Measurements from ENCODE around the gene MRPS30. TPM values are rescaled to one million over a fixed set of nuclear protein-coding genes. Genes with fewer than 3 reads are reported as not detected.

The MRPS30 gene
- total and polyA plus RNA-seq, 2 of the 13 experiments (the other 11 are each of a cell fraction or from before 2014, with no cell fraction given) = 36.4 to 67.6 TPM

DNA sequence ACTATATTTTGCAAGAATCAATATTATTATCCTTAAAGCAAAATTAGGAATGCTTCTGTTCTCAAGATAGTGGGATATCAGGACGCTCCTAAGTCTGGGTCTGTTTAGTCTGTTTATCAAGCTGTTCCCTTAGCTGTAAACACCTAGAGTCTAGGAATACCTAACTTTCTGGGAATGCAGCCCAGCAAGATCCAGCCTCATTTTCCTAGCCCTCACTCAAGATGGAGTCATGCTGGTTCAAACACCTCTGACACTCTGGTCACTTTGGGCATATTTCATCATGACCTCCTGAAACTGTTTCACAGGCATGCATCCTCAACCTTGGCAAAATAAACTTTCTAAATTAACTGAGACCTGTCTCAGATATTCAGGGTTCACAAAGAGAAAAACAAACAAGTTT is 14.4 kb upstream of the MRPS30 start:
- intact Hi-C loops (cut with micrococcal nuclease; ENCODE audit: unreplicated experiment) = no loop called here
- DNase-seq (ENCODE audit: low spot score) (no peak), FAIRE-seq (no peak), ATAC-seq (no peak)
- Histone ChIP-seq H3K9me3 (ENCODE audit: low read length) (peaks cover 39% of the 10 kb centered on the region), H3K4me2 (ENCODE audit: low read depth, low read length) (no peak overlapping the region), H3K4me3 (replicated peaks in 1 of 3; ENCODE audit: insufficient read depth in 1 of 3, low read depth in 2 of 3, low read length in 3 of 3) (no peak overlapping the region), H3K4me1 (ENCODE audit: insufficient read depth, low read length) (no peaks in the 10 kb centered on the region), H3K36me3 (replicated peaks in 1 of 2; ENCODE audit: control insufficient read depth in 1 of 2, insufficient read depth in 2 of 2, low read length in 2 of 2) (no peaks in the 10 kb centered on the region), H4K20me1 (ENCODE audit: insufficient read depth, low read length) (no peaks in the 10 kb centered on the region), H3K79me2 (ENCODE audit: insufficient read depth, low read length) (no peaks in the 10 kb centered on the region), H3K27ac (ENCODE audit: extremely low read length, insufficient read depth, low read length) (no peak overlapping the region), H3K27me3 (ENCODE audit: control insufficient read depth in 1 of 2, insufficient read depth in 2 of 2, low read length in 2 of 2) (no peaks in the 10 kb centered on the region), H2AFZ (ENCODE audit: low read length) (no peak overlapping the region), H3K9ac (ENCODE audit: insufficient read depth, low read depth, low read length) (no peak overlapping the region)
- TF ChIP-seq, protein P1, sequence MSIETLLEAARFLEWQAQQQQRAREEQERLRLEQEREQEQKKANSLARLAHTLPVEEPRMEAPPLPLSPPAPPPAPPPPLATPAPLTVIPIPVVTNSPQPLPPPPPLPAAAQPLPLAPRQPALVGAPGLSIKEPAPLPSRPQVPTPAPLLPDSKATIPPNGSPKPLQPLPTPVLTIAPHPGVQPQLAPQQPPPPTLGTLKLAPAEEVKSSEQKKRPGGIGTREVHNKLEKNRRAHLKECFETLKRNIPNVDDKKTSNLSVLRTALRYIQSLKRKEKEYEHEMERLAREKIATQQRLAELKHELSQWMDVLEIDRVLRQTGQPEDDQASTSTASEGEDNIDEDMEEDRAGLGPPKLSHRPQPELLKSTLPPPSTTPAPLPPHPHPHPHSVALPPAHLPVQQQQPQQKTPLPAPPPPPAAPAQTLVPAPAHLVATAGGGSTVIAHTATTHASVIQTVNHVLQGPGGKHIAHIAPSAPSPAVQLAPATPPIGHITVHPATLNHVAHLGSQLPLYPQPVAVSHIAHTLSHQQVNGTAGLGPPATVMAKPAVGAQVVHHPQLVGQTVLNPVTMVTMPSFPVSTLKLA (IDR thresholded peaks at IDR 0.05) = no peak
- no peak for TF ChIP-seq ZNF235 (CRISPR knock-in tag; IDR thresholded peaks at IDR 0.05; ENCODE audit: borderline replicate concordance)
- no TSS peak for BruUV-seq (replicated peaks)
- ChIA-PET CTCF (ENCODE audit: low intra/inter-chr PET ratio, low total read pairs) (no interaction called here), POLR2A (no interaction called here)
- WGBS (ENCODE audit: low lambda C conversion rate) = 47% methylated on average over 1 of the region's 1 CpG
- in situ Hi-C loops (cut with HindIII; ENCODE audit: extremely low pct_ligation_motif_present, low pct_unique_long_range_greater_than_20kb) = loop anchor here (25.0 kb wide), 1 partner anchor 1157 kb away; no protein-coding TSS in a partner anchor

- POLR2A ChIA-PET = no interaction called here
- DNase-seq (ENCODE audit: low spot score) (no peak), FAIRE-seq (no peak), ATAC-seq (no peak)
- no peak overlapping the region for H3K9ac ChIP-seq (ENCODE audit: insufficient read depth, low read depth, low read length)
- in situ Hi-C loops (cut with HindIII; ENCODE audit: extremely low pct_ligation_motif_present, low pct_unique_long_range_greater_than_20kb) = loop anchor here (25.0 kb wide), 1 partner anchor 1158 kb away; no protein-coding TSS in a partner anchor
- 44% methylated on average over 4 of the region's 4 CpGs for WGBS (ENCODE audit: low lambda C conversion rate)
- intact Hi-C loops (cut with micrococcal nuclease; ENCODE audit: unreplicated experiment) = no loop called here
- H3K27me3 ChIP-seq (ENCODE audit: control insufficient read depth in 1 of 2, insufficient read depth in 2 of 2, low read length in 2 of 2) = no peaks in the 10 kb centered on the region
- H3K4me2 ChIP-seq (ENCODE audit: low read depth, low read length) = no peak overlapping the region
- no peak overlapping the region for H3K4me3 ChIP-seq (replicated peaks in 1 of 3; ENCODE audit: insufficient read depth in 1 of 3, low read depth in 2 of 3, low read length in 3 of 3)
- H2AFZ ChIP-seq (ENCODE audit: low read length) = no peak overlapping the region
- no peaks in the 10 kb centered on the region for H3K4me1 ChIP-seq (ENCODE audit: insufficient read depth, low read length)
- no peak overlapping the region for H3K27ac ChIP-seq (ENCODE audit: extremely low read length, insufficient read depth, low read length)
- H4K20me1 ChIP-seq (ENCODE audit: insufficient read depth, low read length) = no peaks in the 10 kb centered on the region
- peaks cover 39% of the 10 kb centered on the region for H3K9me3 ChIP-seq (ENCODE audit: low read length)
- no TSS peak for BruUV-seq (replicated peaks)
- CTCF ChIA-PET (ENCODE audit: low intra/inter-chr PET ratio, low total read pairs) = no interaction called here
- no peaks in the 10 kb centered on the region for H3K36me3 ChIP-seq (replicated peaks in 1 of 2; ENCODE audit: control insufficient read depth in 1 of 2, insufficient read depth in 2 of 2, low read length in 2 of 2)
- H3K79me2 ChIP-seq (ENCODE audit: insufficient read depth, low read length) = no peaks in the 10 kb centered on the region
- TF ChIP-seq ZBTB39 (CRISPR knock-in tag; IDR thresholded peaks at IDR 0.05) (no peak), ZNF451 (CRISPR knock-in tag; IDR thresholded peaks at IDR 0.05) (no peak), NFYC (CRISPR knock-in tag; IDR thresholded peaks at IDR 0.05) (no peak), AGO1 (IDR thresholded peaks at IDR 0.05; ENCODE audit: low read depth, low read length, poor library complexity, severe bottlenecking) (no peak), ZNF282 (IDR thresholded peaks at IDR 0.05; ENCODE audit: partially characterized antibody) (no peak), STAT6 (CRISPR knock-in tag; IDR thresholded peaks at IDR 0.05; ENCODE audit: borderline replicate concordance) (no peak), HNRNPK (IDR thresholded peaks at IDR 0.05; ENCODE audit: low read depth, low read length, poor library complexity, severe bottlenecking) (no peak), KAT7 (CRISPR knock-in tag; IDR thresholded peaks at IDR 0.05; ENCODE audit: borderline replicate concordance) (no peak)
- TF ChIP-seq, protein P2, sequence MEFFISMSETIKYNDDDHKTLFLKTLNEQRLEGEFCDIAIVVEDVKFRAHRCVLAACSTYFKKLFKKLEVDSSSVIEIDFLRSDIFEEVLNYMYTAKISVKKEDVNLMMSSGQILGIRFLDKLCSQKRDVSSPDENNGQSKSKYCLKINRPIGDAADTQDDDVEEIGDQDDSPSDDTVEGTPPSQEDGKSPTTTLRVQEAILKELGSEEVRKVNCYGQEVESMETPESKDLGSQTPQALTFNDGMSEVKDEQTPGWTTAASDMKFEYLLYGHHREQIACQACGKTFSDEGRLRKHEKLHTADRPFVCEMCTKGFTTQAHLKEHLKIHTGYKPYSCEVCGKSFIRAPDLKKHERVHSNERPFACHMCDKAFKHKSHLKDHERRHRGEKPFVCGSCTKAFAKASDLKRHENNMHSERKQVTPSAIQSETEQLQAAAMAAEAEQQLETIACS (CRISPR knock-in tag; IDR thresholded peaks at IDR 0.05) = no peak
These were observed 13.3 kb upstream of the MRPS30 start for GRCh38 chr5:44795496-44795895.

All from HepG2 (cell line).